Stimulated activated naive CD4-positive, alpha-beta T cell treated with Interleukin-2 at 50 U/mL for 16 hours (primary cell): ENCODE results near the gene MAPK8IP3.

ENCODE experiments used
- DNase-seq: peaks from one replicate; lab custom pipeline; 2025; lab: John Stamatoyannopoulos, UW

MAPK8IP3 gene

DNA sequence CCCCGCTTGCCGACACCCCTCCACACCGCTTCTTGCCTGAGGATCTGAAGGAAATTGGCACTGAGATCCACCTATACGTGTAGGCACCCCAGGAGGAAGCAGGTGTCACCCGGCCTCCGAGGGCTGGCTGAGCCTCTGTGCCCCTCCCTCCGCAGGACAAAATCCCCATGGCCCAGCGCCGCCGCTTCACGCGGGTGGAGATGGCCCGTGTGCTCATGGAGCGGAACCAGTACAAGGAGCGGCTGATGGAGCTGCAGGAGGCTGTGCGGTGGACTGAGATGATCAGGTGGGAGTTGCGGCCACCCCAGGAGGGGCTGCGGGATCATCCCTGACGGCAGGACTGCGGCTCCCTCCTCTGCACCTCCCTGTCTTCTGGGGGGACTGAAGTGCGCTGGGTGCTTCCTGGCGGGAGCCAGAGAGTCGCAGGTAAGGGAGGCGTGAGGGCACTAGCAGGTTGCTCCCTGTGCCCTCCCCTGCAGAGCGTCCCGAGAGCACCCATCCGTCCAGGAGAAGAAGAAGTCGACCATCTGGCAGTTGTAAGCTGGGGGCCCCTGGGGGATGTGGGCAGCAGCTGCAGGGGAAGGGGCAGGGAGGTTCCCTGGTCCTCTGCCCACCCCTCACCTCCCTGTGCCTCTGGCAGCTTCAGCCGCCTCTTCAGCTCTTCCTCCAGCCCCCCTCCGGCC, 56.3 kb downstream of the MAPK8IP3 start:
- DNase-seq: no peak

DNA sequence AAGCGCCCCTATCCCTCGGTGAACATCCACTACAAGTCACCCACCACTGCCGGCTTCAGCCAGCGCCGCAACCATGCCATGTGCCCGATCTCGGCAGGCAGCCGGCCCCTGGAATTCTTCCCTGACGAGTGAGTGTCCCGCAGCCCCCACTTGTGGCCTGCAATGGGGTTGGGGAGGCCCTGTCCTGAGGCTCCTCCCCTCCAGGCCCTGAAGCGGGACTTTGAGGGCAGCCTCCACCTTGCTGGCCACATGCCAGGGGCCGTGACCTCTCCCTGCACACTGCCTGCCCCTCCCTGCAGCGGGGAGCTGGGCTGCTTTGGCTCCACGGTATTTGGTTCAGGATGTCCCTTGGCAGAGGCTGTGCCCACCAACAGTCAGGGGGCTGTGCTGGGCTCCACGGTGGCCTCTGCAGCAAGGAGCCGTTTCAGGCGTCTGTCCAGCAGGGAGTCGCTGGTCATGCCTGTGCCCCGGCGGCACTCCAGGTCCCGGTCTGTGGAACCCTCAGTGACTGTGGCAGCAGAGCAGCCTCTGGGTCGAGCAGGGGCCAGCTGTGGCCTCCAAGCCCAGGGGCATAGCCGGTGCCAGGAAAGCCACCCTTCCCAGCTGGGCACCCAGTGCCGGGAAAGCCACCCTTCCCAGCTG, 57.0 kb downstream of the MAPK8IP3 start:
- no peak for DNase-seq

- no peak for DNase-seq
Observed at GRCh38 chr16:1763521-1764511, 57.8 kb downstream of the MAPK8IP3 start.

- DNase-seq: no peak
Observed at GRCh38 chr16:1764971-1765370, 59.0 kb downstream of the MAPK8IP3 start.

DNA sequence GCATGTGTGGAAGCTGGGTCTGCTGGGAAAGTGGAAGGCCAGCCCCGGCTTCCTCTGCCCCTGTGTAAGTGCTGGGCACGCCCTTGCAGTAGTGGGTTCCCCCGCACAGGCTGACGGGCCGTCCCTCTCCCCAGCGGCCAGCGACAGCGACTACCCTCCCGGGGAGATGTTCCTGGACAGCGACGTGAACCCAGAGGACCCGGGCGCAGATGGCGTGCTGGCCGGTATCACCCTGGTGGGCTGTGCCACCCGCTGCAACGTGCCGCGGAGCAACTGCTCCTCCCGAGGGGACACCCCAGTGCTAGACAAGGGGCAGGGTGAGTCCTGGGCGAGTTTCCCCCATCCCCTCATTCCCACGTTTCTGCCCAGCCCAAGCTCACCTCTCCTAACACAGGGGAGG, 59.8 kb downstream of the MAPK8IP3 start:
- DNase-seq: no peak

DNA sequence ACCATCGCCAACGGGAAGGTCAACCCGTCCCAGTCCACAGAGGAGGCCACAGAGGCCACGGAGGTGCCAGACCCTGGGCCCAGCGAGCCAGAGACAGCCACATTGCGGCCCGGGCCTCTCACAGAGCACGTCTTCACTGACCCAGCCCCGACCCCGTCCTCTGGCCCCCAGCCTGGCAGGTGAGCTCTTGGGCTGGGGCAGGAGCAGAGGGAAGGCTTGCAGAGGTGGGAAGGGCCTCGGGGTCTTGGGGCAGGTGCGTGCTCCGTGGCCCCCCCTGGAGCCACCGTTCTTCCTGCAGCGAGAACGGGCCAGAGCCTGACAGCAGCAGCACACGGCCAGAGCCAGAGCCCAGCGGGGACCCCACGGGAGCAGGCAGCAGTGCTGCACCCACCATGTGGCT, 60.2 kb downstream of the MAPK8IP3 start:
- no peak for DNase-seq

DNA sequence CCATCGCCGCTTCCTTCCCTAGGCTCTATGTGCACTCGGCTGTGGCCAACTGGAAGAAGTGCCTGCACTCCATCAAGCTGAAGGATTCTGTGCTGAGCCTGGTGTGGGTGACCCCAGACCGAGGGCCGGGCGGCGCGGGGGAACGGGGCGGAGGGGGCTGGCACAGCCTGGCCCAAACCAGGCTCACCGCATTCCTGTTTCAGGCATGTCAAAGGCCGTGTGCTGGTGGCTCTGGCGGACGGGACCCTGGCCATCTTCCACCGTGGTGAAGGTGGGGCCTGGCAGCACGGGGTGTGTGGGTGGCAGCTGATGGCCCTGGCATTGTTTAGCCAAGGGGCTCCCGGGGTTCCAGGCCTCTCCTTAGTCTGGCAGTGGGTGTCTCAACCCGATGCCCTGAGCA, 60.7 kb downstream of the MAPK8IP3 start:
- DNase-seq: no peak

DNA sequence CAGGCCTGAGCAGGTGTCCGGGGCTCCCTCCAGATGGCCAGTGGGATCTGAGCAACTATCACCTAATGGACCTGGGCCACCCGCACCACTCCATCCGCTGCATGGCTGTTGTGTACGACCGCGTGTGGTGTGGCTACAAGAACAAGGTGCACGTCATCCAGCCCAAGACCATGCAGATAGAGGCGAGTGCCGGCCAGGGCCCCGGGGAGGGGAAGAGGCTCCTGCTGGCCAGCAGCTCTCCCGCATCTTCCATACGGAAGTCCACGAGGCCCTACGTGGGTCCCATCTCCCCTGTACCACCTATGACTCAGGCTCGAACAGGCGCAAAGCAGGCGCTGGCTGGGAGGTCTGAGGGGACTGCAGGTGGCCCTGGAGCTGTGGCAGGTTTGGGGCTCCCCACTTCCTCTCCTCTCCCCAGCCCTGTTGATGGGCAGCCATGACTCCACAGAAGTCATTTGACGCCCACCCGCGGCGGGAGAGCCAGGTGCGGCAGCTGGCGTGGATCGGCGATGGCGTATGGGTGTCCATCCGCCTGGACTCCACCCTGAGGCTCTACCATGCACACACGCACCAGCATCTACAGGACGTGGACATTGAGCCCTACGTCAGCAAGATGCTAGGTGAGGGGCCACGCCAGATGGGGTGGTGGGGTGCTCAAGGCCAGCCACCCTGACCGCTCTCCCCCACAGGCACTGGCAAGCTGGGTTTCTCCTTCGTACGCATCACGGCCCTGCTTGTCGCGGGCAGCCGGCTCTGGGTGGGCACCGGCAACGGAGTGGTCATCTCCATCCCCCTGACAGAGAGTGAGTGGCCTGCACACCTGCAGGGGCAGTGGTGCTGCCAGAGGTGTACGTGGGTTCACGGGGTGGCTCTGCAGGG, 61.4 kb downstream of the MAPK8IP3 start:
- no peak for DNase-seq

- DNase-seq: no peak
Observed at GRCh38 chr16:1768061-1768766, 62.2 kb downstream of the MAPK8IP3 start.

DNA sequence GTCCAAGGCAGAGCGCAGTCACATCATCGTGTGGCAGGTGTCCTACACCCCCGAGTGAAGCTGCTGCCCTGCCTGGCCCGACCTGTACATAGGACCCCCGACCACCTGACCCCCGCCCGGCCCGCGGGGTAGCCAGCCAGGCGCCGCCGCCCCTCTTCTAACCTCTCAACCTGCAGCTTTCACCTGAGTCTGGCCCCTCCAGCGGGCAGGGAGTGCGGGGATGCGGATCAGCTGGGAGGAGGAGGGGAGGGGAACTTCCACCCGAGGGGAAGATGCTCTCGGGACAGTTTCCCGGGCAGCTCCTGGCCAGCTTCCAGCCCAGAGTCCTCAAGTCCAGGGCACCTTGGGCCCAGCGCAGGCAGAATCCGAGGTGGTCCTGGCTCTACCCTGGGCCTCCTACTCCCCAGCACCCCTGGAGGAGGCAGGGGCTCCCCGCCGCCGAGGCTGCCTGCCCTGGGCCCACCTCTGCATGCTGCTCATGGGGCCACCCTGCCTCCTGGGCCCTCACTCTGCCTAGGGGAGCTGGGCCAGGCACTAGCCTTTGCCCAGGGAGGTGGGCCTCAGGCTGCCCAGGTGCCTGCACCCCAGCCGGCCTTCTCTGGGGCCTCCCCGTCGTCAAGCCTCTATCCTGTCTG, 62.9 kb downstream of the MAPK8IP3 start:
- no peak for DNase-seq

- no peak for DNase-seq
Observed at GRCh38 chr16:1769402-1770300, 63.7 kb downstream of the MAPK8IP3 start.

DNA sequence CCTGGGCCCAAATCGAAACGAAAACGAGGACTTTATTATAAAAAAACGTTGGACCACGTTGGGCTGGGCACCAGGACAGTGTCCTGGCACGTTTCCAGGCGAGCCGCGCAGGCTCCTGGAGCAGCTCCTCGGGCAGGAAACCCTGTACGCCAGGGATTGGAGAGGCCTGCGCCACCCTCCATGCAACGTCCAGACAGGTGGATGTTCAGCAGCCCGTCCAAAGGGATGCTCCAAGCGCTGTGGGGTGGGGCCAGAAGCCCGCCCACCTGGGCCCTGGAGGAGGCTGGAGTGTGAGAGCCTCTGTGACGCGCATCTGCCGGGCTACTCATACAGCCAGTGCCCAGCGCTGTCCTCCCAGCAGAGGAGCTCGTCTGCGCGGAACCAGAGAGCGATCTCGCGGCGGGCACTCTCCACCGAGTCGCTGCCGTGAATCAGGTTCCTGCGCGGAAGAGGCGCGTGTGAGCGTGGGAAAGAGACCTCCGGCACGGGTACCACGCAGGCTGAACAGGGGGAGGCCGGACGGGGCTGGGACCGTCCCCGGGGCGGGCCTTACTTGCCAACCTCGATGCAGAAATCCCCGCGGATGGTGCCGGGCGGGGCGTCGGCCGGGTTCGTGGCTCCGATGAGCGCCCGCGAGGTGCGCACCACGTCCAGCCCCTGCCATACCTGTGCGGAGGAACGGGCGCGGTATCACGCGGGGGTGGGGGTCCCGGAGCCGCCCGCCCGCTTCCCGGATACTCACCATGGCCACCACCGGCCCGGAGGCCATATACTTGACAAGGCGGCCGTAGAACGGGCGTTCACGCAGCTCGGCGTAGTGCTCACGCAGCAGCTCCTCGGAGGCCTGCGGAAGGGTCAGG, 64.6 kb downstream of the MAPK8IP3 start:
- peak; percentile 49 for DNase-seq

DNA sequence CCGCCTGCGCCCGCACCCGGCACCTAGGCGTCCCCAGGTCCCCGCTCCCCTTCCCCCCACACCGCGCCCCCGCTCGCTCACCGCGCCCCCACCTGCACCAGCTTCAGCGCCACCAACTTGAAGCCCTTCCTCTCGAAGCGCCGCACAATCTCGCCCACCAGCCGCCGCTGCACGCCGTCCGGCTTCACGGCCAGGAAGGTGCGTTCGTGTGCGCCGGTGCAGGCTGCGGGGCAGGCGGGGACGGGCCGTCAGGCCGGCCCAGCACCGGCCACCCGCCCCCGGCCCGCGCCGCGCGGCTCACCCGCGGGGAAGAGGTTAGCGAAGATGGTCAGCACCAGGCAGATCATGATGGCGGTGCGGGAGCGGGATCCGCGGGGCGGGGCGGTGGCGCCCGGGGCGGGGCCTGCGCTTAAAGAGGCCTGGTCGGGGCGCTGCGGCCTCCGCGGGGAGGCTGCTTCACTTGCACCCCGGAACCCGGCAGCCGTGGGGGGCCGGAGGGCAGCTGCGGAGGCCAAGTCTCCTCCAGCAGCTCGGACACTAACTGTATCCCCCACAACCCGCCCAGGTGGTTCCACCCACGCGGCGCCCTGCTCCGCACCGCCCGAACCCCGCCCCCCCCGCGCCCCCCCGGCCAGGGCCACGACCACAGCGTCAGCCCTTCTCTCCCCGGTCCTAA, 65.3 kb downstream of the MAPK8IP3 start, which contains the start of gene NME3:
NME3 (minus strand) TSS at position 356 of the 676 bp plus-strand sequence; CDS start at position 347, 9 bp downstream.
- peak; percentile 75 for DNase-seq

- DNase-seq: no peak
Observed at GRCh38 chr16:1771864-1772361, 65.9 kb downstream of the MAPK8IP3 start.

GRCh38 chr16:1772362-1772907, 66.4 kb downstream of the MAPK8IP3 start, which contains the start of gene EME2:
Gene EME2 (plus strand): TSS chr16:1772810. CDS start chr16:1773228, 418 bp downstream.
- peak; percentile 50 for DNase-seq

GRCh38 chr16:1772908-1773702, 67.1 kb downstream of the MAPK8IP3 start, which contains the start of gene MRPS34:
Gene MRPS34 (minus strand): TSS chr16:1773134. CDS start chr16:1773119, 15 bp downstream.
- peak; percentile 71 for DNase-seq
